DOHH2 (cell line): ENCODE data around the gene PNRC1.

Source experiments
- H3F3A ChIP-seq: fragments of 200-600 bp; sonication (generic), shearing (Covaris generic); 2 replicates; pipeline ENCODE4 v1.6.0; 2016; ENCODE audit warnings: antibody characterized with exemption, mild to moderate bottlenecking; ENCODE audit not compliant: control insufficient read depth, insufficient read depth
- H3K27ac ChIP-seq: fragments of 200-600 bp; sonication (generic); 2 replicates; pipeline ENCODE4 v1.5.1; 2014; ENCODE audit warnings: low read depth, mild to moderate bottlenecking, low read length, moderate library complexity
- H3K27me3 ChIP-seq: fragments of 200-600 bp; sonication (generic); 2 replicates; pipeline ENCODE4 v1.6.1; 2014; ENCODE audit warnings: mild to moderate bottlenecking, low read length, mixed read lengths; ENCODE audit not compliant: control insufficient read depth
- H3K36me3 ChIP-seq: fragments of 200-600 bp; sonication (generic); 2 replicates; pipeline ENCODE4 v1.6.1; 2014; ENCODE audit warnings: mild to moderate bottlenecking, low read length, moderate library complexity, mixed read lengths; ENCODE audit not compliant: control insufficient read depth
- H3K4me1 ChIP-seq: fragments of 200-600 bp; sonication (generic); 2 replicates; pipeline ENCODE4 v1.6.1; 2014; ENCODE audit warnings: mild to moderate bottlenecking, low read length, mixed read lengths; ENCODE audit not compliant: control insufficient read depth
- H3K4me2 ChIP-seq: fragments of 200-600 bp; sonication (generic); 2 replicates; pipeline ENCODE4 v1.6.0; 2014; ENCODE audit warnings: mild to moderate bottlenecking, low read length, moderate library complexity
- H3K4me3 ChIP-seq: fragments of 200-600 bp; sonication (generic); 2 replicates; pipeline ENCODE4 v1.5.1; 2014; ENCODE audit warnings: mild to moderate bottlenecking, low read length, mixed read lengths
- H3K79me2 ChIP-seq: fragments of 200-600 bp; sonication (generic); 2 replicates; pipeline ENCODE4 v1.6.1; 2014; ENCODE audit warnings: mild to moderate bottlenecking, low read length, mixed read lengths; ENCODE audit not compliant: control insufficient read depth
- H3K9me2 ChIP-seq: fragments of 200-600 bp; sonication (generic); replicated peaks from 2 replicates; pipeline ENCODE4 v1.6.1; 2014; ENCODE audit warnings: mild to moderate bottlenecking, low read length, mixed read lengths; ENCODE audit not compliant: control insufficient read depth
- H3K9me3 ChIP-seq: fragments of 200-600 bp; sonication (generic); 2 replicates; pipeline ENCODE4 v1.6.1; 2014; ENCODE audit warnings: antibody characterized with exemption, low read length, mixed read lengths; ENCODE audit not compliant: control insufficient read depth, insufficient read depth
- H4K20me1 ChIP-seq: fragments of 200-600 bp; sonication (generic); 2 replicates; pipeline ENCODE4 v1.6.0; 2014; ENCODE audit warnings: low read depth, mild to moderate bottlenecking, antibody characterized with exemption, low read length, moderate library complexity; ENCODE audit not compliant: control insufficient read depth, insufficient read depth
- EZH2phosphoT487 ChIP-seq: fragments of 200-600 bp; sonication (generic); IDR thresholded peaks from 2 replicates; pipeline ENCODE4 v1.6.1; 2017; ENCODE audit warnings: borderline replicate concordance, mild to moderate bottlenecking, antibody characterized with exemption, low read length, moderate library complexity, mixed read lengths
- TF ChIP-seq, protein P1 (sequence below): fragments of 200-600 bp; sonication (generic); IDR thresholded peaks from one replicate; pipeline ENCODE4 v1.5.1; 2014; ENCODE audit warnings: antibody characterized with exemption, mild to moderate bottlenecking, low read depth, low read length; ENCODE audit not compliant: poor library complexity, severe bottlenecking

Gene PNRC1

DNA sequence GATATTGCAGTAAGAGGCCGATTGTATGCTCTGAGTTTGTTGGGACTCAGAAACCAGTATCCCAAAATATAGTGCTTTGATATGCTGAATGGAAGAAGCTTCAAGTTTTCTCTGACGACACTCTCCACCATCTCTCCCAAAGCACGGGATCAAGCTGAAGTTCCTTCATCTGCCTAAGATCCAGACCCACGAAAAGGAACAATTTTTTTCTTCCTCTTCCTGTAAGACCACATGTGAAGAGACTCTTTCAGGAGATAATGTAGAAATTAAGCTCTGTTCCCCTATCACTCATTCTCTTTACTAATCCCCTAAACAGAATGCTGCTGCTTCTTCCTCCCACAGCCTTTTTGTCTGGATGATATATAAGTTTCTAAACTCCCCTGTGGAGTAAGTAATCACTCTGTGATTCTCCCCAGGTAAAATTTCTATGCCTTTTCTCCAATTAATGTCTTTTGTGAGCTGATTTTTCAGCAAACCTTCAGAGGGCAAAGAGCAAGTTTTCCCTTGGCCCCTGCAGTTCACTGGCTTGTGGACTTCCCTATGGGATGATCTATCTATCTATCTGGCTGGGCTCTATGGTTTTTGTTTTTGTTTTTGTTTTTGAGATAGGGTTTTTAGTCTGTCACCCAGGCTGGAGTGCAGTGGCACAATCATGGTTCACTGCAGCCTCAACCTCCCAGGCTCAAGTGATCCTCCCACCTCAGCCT, 13.5 kb upstream of the PNRC1 start:
- no peak overlapping the region for H3K4me2 ChIP-seq

DNA sequence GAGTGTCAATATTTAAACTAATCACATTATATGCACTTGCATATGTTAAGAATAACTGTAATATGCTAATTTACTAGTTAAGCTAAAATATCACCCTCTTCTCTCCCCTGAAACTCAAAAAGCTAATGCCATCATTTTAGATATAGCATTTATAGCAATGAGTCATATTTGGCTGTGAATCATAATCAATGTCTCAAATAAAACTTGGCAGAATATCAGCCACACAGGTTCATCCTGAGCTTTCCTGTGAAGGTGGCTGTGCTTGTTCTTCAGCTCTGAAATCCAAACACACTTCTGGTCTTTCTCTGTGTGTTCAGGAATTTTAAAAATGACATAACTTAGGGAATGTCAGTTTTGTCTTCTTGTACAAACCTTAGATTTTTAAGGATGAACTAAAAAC, 12.8 kb upstream of the PNRC1 start:
- Histone ChIP-seq H3K27ac (no peak overlapping the region), H3F3A (no peaks in the 10 kb centered on the region), H3K27me3 (no peaks in the 10 kb centered on the region; the same call in 1 of the 2 replicates), H3K4me3 (no peak overlapping the region), H3K79me2 (no peaks in the 10 kb centered on the region), H4K20me1 (no peaks in the 10 kb centered on the region), H3K9me3 (no peaks in the 10 kb centered on the region; the same call in 1 of the 2 replicates), H3K36me3 (no peaks in the 10 kb centered on the region), H3K4me2 (no peak overlapping the region), H3K4me1 (peaks cover 6% of the 10 kb centered on the region; the same call in 1 of the 2 replicates), H3K9me2 (no peaks in the 10 kb centered on the region)
- no peak for TF ChIP-seq EZH2phosphoT487
- TF ChIP-seq, protein P1, sequence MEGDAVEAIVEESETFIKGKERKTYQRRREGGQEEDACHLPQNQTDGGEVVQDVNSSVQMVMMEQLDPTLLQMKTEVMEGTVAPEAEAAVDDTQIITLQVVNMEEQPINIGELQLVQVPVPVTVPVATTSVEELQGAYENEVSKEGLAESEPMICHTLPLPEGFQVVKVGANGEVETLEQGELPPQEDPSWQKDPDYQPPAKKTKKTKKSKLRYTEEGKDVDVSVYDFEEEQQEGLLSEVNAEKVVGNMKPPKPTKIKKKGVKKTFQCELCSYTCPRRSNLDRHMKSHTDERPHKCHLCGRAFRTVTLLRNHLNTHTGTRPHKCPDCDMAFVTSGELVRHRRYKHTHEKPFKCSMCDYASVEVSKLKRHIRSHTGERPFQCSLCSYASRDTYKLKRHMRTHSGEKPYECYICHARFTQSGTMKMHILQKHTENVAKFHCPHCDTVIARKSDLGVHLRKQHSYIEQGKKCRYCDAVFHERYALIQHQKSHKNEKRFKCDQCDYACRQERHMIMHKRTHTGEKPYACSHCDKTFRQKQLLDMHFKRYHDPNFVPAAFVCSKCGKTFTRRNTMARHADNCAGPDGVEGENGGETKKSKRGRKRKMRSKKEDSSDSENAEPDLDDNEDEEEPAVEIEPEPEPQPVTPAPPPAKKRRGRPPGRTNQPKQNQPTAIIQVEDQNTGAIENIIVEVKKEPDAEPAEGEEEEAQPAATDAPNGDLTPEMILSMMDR = no peak

More for the DNA sequence above, 13.5 kb upstream of the PNRC1 start:
- H3K27ac ChIP-seq = no peak overlapping the region
- H3K4me1 ChIP-seq = peaks cover 6% of the 10 kb centered on the region; the same call in 1 of the 2 replicates
- H3K4me3 ChIP-seq = no peak overlapping the region
- no peaks in the 10 kb centered on the region for H3K9me3 ChIP-seq
- H4K20me1 ChIP-seq = no peaks in the 10 kb centered on the region
- no peaks in the 10 kb centered on the region for H3K36me3 ChIP-seq
- H3F3A ChIP-seq = no peaks in the 10 kb centered on the region
- no peaks in the 10 kb centered on the region for H3K9me2 ChIP-seq
- no peaks in the 10 kb centered on the region; the same call in 1 of the 2 replicates for H3K27me3 ChIP-seq
- no peaks in the 10 kb centered on the region for H3K79me2 ChIP-seq
- TF ChIP-seq, protein P1 = no peak
- no peak for TF ChIP-seq EZH2phosphoT487

DNA sequence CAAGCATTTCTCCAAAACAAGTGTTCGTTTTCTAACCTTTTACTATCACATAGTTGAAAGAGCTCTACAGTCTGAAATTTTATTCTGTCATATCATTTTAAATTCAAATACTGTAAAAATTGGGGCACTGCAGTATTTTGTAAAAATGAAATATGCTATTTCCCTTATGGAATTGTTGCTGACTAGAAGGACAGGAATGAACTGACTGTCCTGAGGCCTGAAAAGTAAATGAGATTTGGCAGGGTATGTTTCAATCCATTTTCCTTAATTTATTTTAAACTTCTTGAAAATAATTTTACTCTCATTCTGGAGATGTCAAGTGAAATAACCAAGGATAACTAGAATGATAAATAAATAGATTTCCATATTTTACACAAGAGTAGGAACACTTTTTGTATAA, 11.9 kb upstream of the PNRC1 start:
- Histone ChIP-seq H3K36me3 (no peaks in the 10 kb centered on the region), H3K4me3 (no peak overlapping the region), H3K79me2 (no peaks in the 10 kb centered on the region), H3K4me2 (no peak overlapping the region), H3K4me1 (no peaks in the 10 kb centered on the region; the same call in 1 of the 2 replicates), H3K9me2 (no peaks in the 10 kb centered on the region), H4K20me1 (no peaks in the 10 kb centered on the region), H3F3A (no peaks in the 10 kb centered on the region), H3K27ac (no peak overlapping the region), H3K27me3 (no peaks in the 10 kb centered on the region; the same call in 1 of the 2 replicates), H3K9me3 (peaks cover 3% of the 10 kb centered on the region; the same call in 1 of the 2 replicates)
- TF ChIP-seq, protein P1 = no peak
- TF ChIP-seq EZH2phosphoT487 = no peak
